ENCODE data around the gene TRAIP.
A peak's percentile ranks its signal among the peaks of the same experiment; 100 is the strongest.
"Not testable (repeated sequence)": the region's sequence is repeated elsewhere in the genome, so short reads cannot be mapped to it uniquely, and the experiment has no call there.

TRAIP gene

DNA sequence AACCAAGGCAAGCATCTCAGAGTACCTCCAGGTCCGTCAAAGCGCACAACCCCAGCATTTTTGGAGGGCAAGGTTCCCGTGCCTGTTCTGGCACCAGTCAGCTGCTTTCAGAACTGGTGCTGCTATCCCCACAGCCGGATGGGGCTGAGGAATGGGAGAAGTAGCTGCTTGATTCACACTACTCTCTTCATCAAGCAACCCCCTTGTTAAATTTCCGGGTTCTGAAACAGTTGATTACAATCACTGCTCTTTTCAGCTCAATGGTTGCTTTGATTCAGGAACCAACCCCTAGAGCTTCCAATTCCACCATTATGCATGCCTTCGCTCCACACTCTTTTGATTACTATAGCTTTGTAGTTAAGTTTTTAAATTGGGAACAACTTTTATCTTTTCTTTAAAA lies 30.3 kb downstream of the TRAIP start:
- DNase-seq (ENCODE audit: low spot score) (no peak), FAIRE-seq (no peak)

DNA sequence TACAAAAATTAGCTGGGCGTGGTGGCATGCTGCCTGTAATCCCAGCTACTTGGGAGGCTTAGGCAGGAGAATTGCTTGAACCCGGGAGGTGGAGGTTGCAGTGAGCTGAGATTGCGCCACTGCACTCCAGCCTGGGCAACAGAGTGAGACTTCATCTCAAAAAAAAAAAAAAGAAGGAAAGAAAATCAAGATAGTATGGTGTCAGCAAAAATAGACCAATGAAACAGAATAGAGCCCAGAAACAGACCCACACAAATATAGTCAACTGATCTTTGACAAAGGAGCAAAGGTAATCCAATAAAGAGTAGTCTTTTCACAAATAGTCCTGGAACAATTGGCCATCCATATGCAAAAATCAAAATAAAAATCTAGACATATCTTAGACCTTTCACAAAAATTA lies 33.2 kb downstream of the TRAIP start:
- FAIRE-seq; DNase-seq (ENCODE audit: low spot score): not testable (repeated sequence)

DNA sequence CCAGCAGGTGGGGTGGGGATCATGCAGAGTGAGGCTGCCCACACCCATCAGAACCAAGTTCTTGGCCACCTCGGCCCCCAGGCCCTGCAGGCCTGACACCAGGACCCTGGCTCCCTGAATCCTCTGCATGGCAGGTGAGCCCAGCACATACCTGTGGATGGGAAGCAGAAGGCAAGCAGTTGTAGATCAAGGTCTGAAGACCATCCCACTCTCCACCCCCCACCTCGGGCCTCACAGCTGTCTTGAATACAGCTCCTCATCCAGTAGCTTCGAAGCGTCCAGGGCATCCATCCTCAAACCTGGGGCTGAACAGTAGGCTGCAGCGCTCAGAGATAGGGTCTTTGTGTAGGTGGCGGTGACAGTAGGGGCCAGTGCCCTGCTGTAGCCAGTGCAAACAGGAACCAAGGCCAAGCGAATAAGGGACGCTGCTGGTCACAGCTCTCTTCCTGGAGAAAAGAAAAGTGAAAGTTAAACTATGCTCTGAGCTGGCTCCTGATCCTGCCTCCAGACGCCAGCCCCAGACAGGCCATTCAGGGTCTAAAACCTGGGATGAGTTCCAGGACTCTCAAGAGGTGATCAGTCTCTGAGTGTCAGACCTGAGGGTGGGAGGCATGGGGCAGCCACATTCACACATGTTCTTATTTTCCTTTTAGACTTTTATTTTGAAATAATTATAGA lies 42.7 kb downstream of the TRAIP start, which contains the start of gene UBA7:
UBA7 (minus strand) TSS at position 457 of the 678 bp plus-strand sequence; CDS start at position 291, 166 bp downstream.
- DNase-seq (ENCODE audit: low spot score) (peak; percentile 31), FAIRE-seq (no peak)

DNA sequence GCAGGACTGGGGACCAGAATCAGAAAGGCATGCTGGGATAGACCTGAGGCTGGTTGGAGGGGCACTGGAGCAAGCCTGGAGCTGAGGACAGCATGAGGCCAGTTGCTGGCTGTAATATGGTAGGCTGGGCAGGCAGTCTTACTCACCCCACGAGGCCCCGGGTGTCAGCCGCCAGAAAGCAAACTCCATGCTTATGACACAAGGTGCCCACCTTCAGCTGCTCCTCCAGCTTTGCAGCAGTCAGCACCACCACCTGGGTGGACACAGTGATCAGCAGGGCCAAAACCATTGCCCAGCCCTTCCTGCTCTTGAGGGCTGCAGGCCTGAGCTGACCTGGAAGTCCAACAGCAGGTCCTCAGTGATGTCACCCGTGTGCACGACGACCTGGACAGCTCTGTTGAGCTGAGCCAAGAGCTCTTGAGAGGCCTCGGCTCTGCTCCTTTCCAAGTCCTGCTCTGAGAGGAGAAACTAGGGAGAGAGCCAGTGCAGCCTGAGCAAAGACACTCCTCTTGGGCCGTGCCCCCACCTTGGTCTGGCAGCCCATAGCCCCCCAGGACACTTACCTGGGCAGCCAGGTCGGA lies 43.4 kb downstream of the TRAIP start:
- DNase-seq (ENCODE audit: low spot score) (no peak), FAIRE-seq (no peak)

DNA sequence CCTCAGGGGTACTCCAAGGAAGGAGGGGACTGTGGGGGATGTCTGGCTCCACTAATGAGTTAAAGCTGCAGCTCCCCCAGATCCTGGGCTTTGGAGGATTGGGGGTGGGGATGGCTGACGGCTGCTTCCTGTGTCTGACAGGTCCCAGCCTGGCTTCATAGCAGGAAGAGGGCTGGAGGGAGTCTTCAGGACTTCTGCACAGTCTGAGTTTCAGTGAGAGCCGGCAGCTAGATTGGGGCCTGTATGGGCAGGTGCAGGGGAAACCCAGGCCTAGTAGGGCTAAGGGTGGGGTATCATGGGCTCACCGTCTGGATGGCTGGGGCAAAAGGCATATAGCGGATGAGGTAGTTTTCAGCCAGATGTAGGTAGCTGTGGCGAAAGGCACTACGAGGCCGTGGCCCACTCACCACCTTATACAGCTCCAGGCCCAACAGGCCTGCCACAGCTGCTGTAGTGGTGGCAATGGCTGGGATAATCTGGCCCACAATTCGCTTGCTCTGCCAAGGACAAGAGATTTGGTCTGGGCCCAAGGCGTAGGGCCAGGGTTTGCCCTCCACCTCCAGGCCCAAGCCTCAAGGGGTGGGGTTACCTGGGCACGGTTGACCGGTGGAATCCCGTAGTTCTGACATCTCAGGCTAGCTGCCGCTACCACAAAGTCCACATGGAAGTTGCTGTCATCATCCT lies 48.8 kb downstream of the TRAIP start:
- peak; percentile 32 for FAIRE-seq
- DNase-seq (ENCODE audit: low spot score) = no peak

DNA sequence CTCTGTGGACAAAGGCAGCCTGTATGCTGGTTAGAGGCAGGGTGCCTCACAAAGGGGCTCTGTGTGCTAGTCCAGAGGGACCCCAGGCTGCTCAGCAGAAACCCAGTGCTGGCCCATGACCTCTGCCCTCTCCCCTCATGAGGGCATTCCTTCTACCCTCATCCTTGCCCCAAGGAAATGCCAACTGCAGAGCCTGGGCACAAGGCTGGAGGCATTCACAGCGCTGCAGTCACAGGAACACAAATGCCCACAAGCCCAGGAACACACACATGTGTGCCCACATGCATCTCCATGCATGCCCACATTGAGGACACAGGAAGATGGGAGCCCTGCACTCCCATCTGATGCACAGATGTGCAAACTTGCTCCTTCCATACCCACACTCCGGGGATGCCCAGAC lies 49.5 kb downstream of the TRAIP start:
- DNase-seq (ENCODE audit: low spot score) = no peak
- FAIRE-seq = no peak

DNA sequence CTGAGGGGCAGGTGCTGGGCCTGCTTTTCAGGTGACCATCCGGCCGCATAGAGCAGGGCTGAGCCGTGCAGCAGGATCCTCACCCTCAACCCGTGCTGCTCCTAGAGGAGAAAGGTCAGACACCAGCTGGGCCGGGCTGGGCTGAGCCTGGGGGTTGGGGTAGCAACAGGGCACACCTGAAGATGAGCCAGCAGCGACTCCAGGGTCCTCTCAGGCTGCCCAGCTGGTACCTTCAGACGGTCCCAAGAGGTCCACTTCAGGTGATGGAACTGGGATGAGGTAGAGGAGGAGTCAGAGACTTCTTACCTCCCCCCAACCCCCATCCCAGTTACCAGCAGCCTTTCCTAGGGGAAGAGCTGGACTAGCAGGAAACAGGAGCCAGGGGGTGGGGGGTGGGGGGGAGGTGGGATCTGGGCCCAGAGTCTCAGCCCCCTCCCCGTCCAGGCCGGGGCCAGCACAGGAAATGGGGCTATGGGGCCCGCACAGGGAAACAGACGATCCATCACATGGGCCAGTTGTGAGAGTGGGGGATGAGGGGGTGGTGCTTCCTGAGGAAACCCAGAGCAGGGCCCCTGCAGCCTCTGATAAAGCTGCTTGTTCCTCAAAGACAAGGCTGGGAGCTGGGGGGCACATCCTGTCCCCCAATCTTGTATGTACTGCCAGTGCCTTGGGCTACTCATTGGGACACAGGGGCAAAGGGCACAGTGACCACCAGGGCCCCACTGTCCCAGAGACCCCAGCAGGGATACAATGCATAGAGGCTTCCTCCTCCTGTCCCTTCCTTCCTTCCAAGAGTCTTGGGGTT lies 50.3 kb downstream of the TRAIP start:
- FAIRE-seq = no peak
- DNase-seq (ENCODE audit: low spot score) = no peak

DNA sequence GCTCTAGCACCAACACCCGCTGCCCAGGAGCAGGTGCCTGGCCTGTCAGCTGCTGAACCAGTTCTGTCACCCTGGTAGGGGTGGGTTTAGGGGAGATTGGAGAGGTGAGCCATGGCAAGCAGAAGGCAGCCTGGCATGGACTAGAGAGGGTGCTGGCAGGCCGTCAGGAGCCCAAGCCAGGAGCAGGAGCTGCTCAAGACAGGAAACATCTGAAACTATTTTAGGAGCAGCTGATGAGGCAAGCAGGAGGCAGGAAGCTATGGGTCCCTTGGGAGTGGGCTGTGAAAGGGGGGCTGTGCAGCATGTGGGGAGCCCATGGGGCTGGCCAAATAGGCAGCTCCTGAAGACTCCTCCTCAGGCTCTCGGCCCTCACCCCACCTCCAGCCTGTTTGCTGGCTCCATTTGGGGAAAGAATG lies 51.0 kb downstream of the TRAIP start:
- no peak for DNase-seq (ENCODE audit: low spot score)
- no peak for FAIRE-seq

DNA sequence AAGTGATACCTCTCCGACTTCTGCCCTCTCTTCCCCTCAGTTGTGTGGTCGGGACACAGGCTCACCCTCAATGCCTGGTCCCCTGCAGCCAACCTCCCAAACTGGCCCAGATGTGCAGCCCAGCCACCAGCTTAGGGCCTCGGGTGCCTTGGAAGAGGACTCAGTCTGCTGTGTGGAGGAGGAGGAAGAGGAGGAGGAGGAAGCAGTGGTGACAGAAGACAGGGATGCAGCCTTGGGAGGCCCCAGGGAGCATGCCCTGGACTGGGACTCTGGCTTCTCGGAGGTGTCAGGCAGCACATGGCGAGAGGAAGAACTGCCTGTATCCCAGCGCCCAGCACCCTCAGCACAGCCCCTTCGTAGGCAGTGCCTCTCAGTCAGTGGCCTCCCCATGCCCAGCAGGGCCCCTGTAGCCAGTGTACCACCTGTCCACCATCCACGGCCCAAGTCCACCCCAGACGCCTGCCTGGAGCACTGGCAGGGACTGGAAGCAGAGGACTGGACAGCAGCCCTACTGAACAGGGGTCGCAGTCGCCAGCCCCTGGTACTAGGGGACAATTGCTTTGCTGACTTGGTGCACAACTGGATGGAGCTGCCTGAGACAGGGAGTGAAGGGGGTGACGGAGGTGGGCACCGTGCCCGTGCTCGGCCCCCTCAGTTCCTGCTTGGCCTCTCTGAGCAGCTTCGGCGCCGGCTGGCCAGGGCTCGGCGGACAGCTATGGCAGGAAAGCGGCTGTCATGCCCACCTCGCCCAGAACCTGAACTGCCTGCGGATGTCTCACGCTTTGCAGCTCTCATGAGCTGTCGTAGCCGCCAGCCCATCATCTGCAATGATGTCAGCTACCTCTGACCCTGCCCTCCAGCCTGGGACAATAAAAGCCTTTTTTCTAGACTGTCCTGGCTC lies 52.0 kb downstream of the TRAIP start:
- FAIRE-seq (no peak), DNase-seq (ENCODE audit: low spot score) (no peak)

DNA sequence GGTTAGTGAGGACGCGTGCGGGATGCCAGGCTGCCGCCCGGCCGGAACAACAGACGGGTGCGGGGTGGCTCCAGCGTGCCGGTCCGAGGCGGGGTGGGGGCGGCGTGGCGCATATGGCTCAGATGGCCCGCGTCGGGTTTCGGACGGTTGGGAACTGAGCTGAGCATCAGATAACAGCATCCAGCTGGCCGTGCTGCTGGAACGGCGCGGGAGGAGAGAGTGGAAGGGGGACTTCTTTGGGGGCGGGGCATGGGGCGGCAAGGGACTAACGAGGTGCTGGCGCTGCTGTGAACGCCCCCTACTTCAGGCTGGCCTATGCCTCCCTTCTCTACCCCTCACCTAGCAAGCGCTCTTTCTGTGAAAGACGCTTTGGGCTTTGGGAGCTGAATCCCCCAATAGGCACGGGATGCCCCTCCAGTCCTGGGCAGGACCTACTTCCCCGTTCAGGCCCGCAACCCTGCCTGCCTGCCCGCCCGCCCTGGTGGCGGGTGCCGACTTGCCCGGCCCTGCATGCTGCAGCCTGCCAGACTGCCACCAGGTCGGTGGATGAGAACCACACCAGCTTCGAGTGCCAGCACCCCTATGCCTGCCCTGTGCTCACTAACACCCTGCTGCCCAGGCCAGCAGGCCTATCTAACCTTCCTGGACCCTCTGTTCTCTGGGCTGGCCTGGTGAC lies 52.8 kb downstream of the TRAIP start:
- no peak for FAIRE-seq
- DNase-seq (ENCODE audit: low spot score) = no peak

DNA sequence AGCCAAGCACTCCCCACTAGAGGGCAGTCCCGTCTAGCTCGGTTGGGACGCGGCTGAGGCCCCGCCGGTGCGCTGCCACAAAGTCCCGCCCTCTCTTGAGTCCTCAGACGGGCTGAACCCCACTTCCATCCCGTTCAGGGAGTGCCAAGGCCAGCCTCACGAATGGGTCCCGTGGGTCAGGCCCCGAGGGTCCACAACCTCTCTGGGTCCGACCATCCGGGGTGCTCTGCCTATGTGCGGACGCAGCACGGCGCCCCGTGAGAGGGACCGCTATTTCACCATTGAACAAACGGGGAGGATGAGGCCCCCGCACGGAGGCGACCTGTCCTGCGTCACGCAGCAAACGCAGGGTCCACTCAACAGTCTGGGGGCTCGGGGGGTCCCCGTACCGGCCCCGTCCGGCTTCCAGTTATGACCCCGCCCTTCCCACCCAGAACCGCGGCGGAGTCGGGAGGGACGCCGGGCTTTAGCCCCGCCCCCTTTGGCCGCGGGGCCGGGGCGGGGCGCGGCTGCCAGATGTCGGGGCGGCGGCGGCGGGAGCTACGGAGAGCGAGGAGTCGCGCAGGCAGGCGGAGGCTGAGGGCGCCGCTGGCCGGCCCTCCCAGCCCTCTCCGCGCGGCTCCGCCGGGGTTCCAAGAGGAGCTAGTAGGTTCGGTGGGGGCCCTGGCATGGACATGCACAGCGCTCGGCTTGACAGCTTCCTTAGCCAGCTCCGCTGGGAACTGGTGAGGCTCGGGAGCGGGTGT lies 53.5 kb downstream of the TRAIP start, which contains the start of gene INKA1:
INKA1 (plus strand) TSS at position 543 of the 746 bp plus-strand sequence; CDS start at position 675, 132 bp downstream.
- DNase-seq (ENCODE audit: low spot score) (peak; percentile 91), FAIRE-seq (peak; percentile 96)

DNA sequence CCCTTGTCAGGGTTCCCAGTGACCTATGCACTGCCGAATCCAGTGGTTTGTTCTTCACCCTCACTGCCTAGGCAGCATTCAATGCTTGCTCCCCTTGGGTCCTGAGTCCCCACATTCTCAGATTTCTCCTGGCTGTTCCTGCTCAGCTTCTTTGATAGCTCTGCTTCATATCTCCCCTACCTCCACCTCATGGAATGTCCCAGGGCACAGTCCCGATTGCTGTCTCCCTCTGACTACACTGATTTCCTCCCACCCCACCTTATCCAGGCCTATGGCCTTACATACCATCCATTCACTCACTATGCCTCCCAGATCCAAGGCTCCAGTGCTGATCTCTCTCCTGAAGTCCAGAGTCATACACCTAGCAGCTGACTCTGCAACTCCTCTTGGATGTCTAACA lies 55.2 kb downstream of the TRAIP start:
- FAIRE-seq (peak; percentile 42), DNase-seq (ENCODE audit: low spot score) (no peak)

DNA sequence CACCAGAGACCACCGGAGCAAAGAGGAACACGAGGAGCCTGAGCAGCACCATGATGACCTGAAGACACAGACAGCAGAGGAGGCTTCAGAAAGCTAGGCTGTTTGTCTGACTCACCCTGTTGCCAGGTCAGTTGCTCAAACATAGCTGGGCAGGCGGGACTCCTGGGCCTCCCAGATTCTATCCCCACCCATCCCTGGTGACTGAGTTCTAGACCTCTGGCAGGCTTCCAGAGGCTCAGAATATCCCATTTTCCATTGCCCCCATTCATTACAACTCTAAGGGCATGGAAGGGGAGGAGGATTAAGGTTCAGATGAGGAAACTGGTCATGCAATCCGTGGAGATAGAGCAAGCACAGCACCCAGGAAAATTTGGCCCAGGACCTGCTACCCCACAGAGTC lies 56.6 kb downstream of the TRAIP start, which contains the start of gene CDHR4:
CDHR4 (minus strand) TSS at position 113 of the 400 bp plus-strand sequence; CDS start at position 52, 61 bp downstream.
- DNase-seq (ENCODE audit: low spot score) = peak; percentile 52
- no peak for FAIRE-seq

DNA sequence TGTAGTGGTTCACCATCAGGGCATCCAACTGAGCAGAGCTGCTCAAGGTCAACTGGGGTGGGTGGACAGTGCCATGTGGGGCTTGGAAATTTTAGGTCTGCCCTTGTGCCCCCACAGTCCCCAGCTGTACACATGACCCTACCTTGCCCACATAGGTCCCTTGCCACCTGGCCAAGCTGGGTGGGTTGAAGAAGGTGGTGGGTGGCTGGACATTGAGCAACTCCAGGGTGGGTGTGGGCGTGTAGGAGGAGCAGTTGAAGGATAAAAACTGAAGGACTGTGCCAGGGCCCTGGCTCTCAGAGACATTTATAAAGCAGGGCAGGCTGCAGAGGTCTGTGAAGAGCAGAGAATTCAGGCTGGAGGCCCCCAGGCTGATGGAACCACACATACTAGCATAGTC lies 57.3 kb downstream of the TRAIP start:
- FAIRE-seq = no peak
- no peak for DNase-seq (ENCODE audit: low spot score)

DNA sequence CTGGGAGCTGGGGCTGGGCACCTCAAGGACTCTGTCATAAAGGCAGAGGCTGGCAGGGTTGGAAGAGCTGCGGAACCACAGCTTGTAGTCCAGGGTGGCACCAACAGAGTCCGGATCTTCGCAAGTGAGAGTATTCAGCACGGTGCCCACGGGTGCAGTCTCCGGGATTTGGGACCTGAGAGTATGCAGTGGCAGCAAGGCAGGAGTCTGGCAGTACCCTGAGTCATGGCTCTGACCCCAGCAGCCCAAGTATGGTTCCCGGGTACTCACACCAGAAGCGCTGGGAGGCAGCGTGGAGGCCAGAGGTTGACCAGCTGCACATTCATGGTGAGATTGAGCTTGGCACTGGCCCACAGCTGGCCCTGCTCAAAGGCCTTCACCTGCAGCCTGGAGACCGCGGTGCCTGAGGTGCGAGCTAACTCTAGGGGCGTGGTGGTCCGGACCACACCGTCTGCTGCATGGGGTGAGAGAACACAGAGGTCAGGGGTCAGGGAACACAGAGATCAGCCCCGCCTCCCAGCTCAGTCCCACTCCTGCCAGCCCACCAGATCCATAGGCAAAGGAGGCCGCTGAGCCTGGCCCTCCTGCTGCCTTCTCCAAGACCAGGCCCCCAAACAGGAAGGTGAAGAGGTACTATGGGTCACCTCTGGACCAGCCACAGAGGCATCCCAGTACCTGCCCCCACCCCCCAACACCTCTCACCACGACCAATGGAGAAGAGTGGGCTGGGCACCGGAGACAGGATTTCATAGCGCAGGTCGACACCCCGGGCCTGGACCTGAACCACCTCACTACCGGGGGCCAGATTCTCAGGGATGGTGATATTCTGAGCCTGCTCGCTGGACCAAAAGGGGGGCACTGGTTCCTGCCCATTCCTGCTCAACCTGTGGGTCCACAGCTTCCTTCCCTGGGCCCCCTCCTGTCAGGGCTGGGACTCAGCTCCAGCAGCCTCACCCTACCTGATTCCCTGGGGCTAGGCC lies 61.1 kb downstream of the TRAIP start:
- DNase-seq (ENCODE audit: low spot score) (no peak), FAIRE-seq (no peak)

DNA sequence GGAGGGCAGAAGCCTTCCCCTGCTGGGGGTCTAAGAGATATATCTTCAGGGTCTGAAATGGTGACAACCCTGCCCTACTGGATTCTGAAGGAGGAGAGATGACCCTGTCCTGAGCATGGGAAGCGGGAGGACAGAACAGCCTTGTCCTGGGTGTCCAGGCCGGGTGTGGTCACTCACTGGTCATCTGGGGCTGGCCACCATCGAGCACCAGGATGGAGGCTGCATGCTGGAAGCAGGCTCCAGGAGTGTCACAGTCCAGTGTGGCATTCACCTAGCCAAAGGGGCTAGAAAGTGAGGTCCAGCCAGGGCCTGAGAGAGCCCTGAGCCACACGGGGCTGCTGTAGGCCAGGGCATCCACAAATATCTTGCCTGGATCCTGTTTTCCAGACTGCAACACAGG lies 61.9 kb downstream of the TRAIP start:
- DNase-seq (ENCODE audit: low spot score) (no peak), FAIRE-seq (no peak)

DNA sequence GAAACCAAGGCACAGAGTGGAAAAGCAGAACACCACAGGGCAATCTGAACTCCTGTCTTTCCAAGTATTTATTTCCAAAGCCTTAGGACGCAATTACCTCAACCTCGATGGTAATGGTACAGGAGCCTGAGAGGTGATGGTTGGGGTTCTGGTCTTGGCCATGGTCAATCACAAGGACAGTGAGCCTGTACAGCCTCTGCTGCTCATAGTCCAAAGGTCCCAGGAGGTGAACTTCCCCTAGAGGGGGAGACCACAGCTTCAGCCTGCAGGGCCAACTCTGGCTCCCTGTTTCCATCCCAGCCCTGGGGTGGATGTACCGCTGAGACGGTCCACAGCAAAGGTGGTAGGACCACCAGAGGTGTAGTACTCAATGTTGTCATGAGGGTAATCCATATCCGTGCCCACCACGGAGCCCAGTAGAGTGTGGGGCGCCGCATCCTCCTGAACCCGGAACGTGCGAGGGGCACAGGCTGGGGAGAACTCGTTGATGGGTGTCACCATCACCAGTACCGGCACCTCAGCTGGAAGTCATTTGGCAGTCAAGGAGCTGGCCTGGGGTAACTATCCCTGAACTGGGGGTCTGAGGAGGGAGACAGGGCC lies 62.8 kb downstream of the TRAIP start:
- no peak for DNase-seq (ENCODE audit: low spot score)
- FAIRE-seq = no peak

All from urothelium cell line (cell line).